OCI-LY7 (cell line): Measurements from ENCODE around the gene LAMA4.

Experiments used
- EZH2phosphoT487 ChIP-seq: fragments of 200-600 bp; sonication (generic); IDR thresholded peaks from 2 replicates; pipeline ENCODE4 v1.6.1; 2018; ENCODE audit warnings: low read depth, borderline replicate concordance, mild to moderate bottlenecking, mixed run types, antibody characterized with exemption, low read length, moderate library complexity, mixed read lengths
- TF ChIP-seq, protein P1 (sequence below): fragments of 200-600 bp; sonication (generic); conservative IDR thresholded peaks from 2 replicates; pipeline ENCODE4 v1.5.1; 2014; ENCODE audit warnings: mild to moderate bottlenecking, antibody characterized with exemption, low read length, moderate library complexity, mixed read lengths

DNA sequence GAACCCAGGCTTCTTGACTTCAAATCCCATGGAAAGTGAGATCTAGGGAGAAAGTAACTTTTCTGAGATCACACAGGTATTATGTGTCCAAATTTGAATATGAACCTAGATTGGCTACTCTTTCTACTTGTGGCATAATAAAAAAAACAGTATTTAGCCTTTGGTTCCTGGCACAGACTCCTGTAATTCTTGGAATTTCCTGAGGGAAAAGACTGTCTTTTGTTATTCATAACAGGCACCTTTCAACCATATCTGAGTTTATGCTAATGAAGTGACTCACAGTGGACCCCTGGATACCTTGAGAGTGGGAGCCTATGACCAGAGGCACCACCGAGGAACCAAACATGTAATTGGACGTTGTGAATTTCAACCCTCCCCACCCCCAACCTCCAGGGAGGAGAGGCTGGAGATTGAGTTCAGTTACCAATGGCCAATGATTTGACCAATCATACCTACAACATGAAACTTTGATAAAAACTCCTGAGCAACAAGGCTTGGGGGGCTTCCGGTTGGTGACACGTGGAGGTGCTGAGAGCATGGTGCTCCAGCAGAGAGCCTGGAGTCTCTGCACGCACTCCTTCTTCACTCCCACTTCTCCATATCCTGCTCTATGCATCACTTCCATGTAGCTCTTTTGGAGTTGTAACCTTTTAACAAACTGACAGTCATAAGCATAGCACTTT is 48.8 kb downstream of the LAMA4 start:
- TF ChIP-seq, protein P1, sequence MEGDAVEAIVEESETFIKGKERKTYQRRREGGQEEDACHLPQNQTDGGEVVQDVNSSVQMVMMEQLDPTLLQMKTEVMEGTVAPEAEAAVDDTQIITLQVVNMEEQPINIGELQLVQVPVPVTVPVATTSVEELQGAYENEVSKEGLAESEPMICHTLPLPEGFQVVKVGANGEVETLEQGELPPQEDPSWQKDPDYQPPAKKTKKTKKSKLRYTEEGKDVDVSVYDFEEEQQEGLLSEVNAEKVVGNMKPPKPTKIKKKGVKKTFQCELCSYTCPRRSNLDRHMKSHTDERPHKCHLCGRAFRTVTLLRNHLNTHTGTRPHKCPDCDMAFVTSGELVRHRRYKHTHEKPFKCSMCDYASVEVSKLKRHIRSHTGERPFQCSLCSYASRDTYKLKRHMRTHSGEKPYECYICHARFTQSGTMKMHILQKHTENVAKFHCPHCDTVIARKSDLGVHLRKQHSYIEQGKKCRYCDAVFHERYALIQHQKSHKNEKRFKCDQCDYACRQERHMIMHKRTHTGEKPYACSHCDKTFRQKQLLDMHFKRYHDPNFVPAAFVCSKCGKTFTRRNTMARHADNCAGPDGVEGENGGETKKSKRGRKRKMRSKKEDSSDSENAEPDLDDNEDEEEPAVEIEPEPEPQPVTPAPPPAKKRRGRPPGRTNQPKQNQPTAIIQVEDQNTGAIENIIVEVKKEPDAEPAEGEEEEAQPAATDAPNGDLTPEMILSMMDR, result no peak
- TF ChIP-seq EZH2phosphoT487, result no peak
